22Rv1 (cell line): ENCODE measurements around the gene DENND1B.
"Not testable (repeated sequence)": the region's sequence is repeated elsewhere in the genome, so short reads cannot be mapped to it uniquely, and the experiment has no call there.

Experiments
- H3K27ac ChIP-seq: fragments of 450-650 bp; 2 replicates; pipeline ENCODE4 v1.5.1; 2017
- CTCF ChIP-seq: fragments of 450-650 bp; IDR thresholded peaks from 2 replicates; pipeline ENCODE4 v1.5.1; 2017; ENCODE audit warnings: mild to moderate bottlenecking
- ZFX ChIP-seq: fragments of 450-650 bp; IDR thresholded peaks from 2 replicates; pipeline ENCODE4 v1.6.1; 2017; ENCODE audit warnings: antibody characterized with exemption, borderline replicate concordance

The DENND1B gene

GRCh38 chr1:197590687-197591086, 184.6 kb downstream of the DENND1B start:
- H3K27ac ChIP-seq: no peak overlapping the region
- TF ChIP-seq CTCF: no peak
- TF ChIP-seq ZFX: no peak

GRCh38 chr1:197585809-197586208, 189.5 kb downstream of the DENND1B start:
- TF ChIP-seq CTCF: no peak
- TF ChIP-seq ZFX: no peak
- no peak overlapping the region for H3K27ac ChIP-seq

GRCh38 chr1:197577580-197577979, 197.7 kb downstream of the DENND1B start:
- H3K27ac ChIP-seq: no peak overlapping the region
- TF ChIP-seq ZFX (no peak), CTCF (no peak)

- not testable (repeated sequence) for H3K27ac ChIP-seq
Measured at GRCh38 chr1:197575531-197575930, 199.7 kb downstream of the DENND1B start.

- TF ChIP-seq CTCF (no peak), ZFX (no peak)
- no peak overlapping the region for H3K27ac ChIP-seq
Measured at GRCh38 chr1:197572169-197572568, 203.1 kb downstream of the DENND1B start.

- H3K27ac ChIP-seq: no peak overlapping the region
- TF ChIP-seq ZFX (no peak), CTCF (no peak)
Measured at GRCh38 chr1:197567442-197567841, 207.8 kb downstream of the DENND1B start.

GRCh38 chr1:197561041-197561440, 214.2 kb downstream of the DENND1B start:
- no peak overlapping the region for H3K27ac ChIP-seq
- TF ChIP-seq ZFX (no peak), CTCF (no peak)

- no peak for TF ChIP-seq CTCF
- no peak for TF ChIP-seq ZFX
Measured at GRCh38 chr1:197559655-197560054, 215.6 kb downstream of the DENND1B start.

More at GRCh38 chr1:197559655-197560054, 215.6 kb downstream of the DENND1B start:
- H3K27ac ChIP-seq: no peak overlapping the region
